Measurements from ENCODE around the gene R3HCC1L.

GRCh38 chr10:98238391-98238790 is 103.9 kb downstream of the R3HCC1L start:
- no peak for TF ChIP-seq POLR2A (IDR thresholded peaks at IDR 0.05; ENCODE audit: low read depth, low read length)
- no peak for TF ChIP-seq SPI1 (IDR thresholded peaks at IDR 0.05; ENCODE audit: low read depth, low read length)
- no peak for TF ChIP-seq POU2F2 (IDR thresholded peaks at IDR 0.05; ENCODE audit: low read depth, low read length)
- TF ChIP-seq TAF1 (IDR thresholded peaks at IDR 0.05; ENCODE audit: low read depth, low read length): no peak

Measured in GM12891 (cell line).